ENCODE measurements around the gene CYSLTR1. TPM values are rescaled to one million over a fixed set of nuclear protein-coding genes. Genes with fewer than 3 reads are reported as not detected.

The CYSLTR1 gene, protein sequence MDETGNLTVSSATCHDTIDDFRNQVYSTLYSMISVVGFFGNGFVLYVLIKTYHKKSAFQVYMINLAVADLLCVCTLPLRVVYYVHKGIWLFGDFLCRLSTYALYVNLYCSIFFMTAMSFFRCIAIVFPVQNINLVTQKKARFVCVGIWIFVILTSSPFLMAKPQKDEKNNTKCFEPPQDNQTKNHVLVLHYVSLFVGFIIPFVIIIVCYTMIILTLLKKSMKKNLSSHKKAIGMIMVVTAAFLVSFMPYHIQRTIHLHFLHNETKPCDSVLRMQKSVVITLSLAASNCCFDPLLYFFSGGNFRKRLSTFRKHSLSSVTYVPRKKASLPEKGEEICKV
- not detected in 2 replicates for polyA plus RNA-seq (2011; rRNA removed)
- polyA minus RNA-seq (2011; rRNA and poly(A)+ RNA removed): 0.09 TPM in 1 of 2 replicates, not detected in the other

DNA sequence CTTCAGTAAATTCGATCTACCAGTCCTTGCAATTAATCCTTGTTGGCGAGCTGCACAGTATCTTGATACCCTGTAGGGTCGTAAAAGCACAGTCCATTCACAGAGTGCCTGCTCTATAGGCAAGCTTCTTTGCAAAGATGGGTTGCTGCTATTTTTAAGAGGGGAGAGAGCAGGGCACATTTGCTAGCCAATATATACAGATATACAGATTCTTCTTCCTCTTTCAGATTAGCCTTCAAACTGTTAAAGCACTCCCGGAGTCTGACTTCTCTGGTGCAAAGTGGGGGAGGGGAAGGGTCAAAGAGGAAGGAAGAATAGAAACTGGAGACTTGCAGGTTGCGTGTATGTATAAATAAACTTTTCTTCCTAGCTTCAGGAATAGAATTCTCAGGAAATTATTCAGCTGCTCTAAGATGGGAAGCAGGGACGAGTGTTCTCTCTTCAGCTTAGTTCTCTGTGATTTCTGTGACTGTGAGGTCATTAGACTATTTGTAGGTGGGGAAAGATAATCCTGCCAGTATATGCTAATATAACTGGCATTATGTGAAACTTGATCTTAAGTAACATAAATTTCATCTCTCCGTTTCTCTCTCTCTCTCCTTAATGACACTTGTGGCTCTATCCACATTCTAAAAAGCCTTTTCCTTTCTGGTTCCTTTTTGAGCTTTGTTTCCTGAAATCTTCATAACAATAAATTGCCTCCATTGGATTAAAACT, at the start of gene CYSLTR1:
Gene CYSLTR1 (minus strand): TSS at position 242 of the 717 bp plus-strand sequence. CDS start 53,865 bp downstream, outside the sequence.
- no peak within 1 kb of the TSS for H3K4me3 ChIP-seq (ENCODE audit: low read depth, low read length)
- POLR2A ChIA-PET: no interaction called here
- DNase-seq (ENCODE audit: low read depth, low spot score): no peak
- no peaks in the 10 kb centered on the region for H3K9me3 ChIP-seq (ENCODE audit: control insufficient read depth, insufficient read depth, low read length)
- TF ChIP-seq, protein P1, sequence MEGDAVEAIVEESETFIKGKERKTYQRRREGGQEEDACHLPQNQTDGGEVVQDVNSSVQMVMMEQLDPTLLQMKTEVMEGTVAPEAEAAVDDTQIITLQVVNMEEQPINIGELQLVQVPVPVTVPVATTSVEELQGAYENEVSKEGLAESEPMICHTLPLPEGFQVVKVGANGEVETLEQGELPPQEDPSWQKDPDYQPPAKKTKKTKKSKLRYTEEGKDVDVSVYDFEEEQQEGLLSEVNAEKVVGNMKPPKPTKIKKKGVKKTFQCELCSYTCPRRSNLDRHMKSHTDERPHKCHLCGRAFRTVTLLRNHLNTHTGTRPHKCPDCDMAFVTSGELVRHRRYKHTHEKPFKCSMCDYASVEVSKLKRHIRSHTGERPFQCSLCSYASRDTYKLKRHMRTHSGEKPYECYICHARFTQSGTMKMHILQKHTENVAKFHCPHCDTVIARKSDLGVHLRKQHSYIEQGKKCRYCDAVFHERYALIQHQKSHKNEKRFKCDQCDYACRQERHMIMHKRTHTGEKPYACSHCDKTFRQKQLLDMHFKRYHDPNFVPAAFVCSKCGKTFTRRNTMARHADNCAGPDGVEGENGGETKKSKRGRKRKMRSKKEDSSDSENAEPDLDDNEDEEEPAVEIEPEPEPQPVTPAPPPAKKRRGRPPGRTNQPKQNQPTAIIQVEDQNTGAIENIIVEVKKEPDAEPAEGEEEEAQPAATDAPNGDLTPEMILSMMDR (IDR thresholded peaks at IDR 0.05; ENCODE audit: low read depth, low read length): no peak
- H3K27ac ChIP-seq (ENCODE audit: low read depth, low read length): no peak within 1 kb of the TSS
- H3K27me3 ChIP-seq (ENCODE audit: control insufficient read depth, insufficient read depth, low read length): no peaks in the 10 kb centered on the region
- CTCF ChIA-PET: no interaction called here

DNA sequence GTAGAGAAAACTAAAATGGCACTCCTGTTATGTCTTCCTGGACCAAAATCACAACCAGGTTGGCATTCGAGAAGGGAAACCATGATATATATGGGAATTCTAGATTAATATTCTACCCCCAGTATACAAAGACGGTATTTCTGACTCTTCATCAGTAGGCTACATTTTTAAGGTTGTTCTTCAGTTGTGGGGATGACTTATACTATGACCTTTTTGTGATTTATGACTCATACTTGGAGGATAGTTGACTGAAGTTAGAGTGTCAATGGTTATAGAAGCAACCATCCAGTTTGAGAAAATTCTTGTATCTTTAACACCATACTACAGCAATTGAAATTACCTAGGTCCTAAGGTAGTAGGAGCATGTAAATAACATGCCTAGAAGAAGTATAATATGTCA, 49.8 kb upstream of the CYSLTR1 start:
- Histone ChIP-seq H3K27me3 (ENCODE audit: control insufficient read depth, insufficient read depth, low read length) (no peaks in the 10 kb centered on the region), H3K4me3 (ENCODE audit: low read depth, low read length) (no peak overlapping the region), H3K27ac (ENCODE audit: low read depth, low read length) (no peak overlapping the region), H3K9me3 (ENCODE audit: control insufficient read depth, insufficient read depth, low read length) (no peaks in the 10 kb centered on the region)
- CTCF ChIA-PET: no interaction called here
- TF ChIP-seq, protein P1 (IDR thresholded peaks at IDR 0.05; ENCODE audit: low read depth, low read length): no peak
- no peak for DNase-seq (ENCODE audit: low read depth, low spot score)
- POLR2A ChIA-PET: no interaction called here

DNA sequence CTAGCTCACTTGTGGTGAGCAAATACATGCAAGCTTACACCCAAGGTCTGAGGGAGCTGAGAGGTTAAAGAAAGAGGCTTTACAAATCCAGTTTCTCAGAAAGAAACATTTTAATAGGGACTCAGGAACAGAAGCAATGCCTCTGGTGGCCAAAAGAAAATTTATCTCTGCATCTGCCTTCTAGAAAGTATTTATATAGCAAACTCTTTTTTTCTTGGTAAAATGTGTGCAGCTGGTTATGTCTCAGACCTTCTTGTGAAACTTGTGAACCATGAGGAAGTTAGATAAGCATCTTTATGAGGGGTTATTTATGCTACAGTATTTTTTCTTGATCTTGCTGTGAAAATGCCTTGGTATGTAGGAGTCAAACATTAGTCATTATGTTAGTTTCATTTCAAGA, 48.5 kb upstream of the CYSLTR1 start:
- DNase-seq (ENCODE audit: low read depth, low spot score): no peak
- CTCF ChIA-PET: no interaction called here

DNA sequence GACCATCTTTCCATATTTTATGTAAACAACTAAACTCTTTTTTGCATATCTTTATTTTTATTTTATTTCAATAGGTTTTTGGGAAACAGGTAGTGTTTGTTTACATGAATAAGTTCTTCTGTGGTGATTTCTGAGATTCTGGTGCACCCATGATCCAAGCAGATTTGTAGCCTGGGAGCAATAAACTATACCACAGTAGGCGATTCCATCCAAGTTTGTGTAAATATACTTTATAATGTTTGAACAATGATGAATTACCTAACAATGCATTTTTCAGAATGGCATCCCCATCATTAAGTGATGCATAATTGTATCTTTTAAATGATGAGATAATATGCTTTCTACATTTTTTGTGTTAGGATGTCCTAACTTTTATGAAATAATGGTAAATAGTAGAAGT, 39.2 kb upstream of the CYSLTR1 start:
- Histone ChIP-seq H3K27ac (ENCODE audit: low read depth, low read length) (no peak overlapping the region), H3K4me3 (ENCODE audit: low read depth, low read length) (no peak overlapping the region), H3K27me3 (ENCODE audit: control insufficient read depth, insufficient read depth, low read length) (no peaks in the 10 kb centered on the region), H3K9me3 (ENCODE audit: control insufficient read depth, insufficient read depth, low read length) (no peaks in the 10 kb centered on the region)
- ChIA-PET CTCF (no interaction called here), POLR2A (no interaction called here)
- TF ChIP-seq, protein P1 (IDR thresholded peaks at IDR 0.05; ENCODE audit: low read depth, low read length): no peak
- DNase-seq (ENCODE audit: low read depth, low spot score): no peak

More for the DNA sequence above, 48.5 kb upstream of the CYSLTR1 start:
- POLR2A ChIA-PET: no interaction called here
- TF ChIP-seq, protein P1 (IDR thresholded peaks at IDR 0.05; ENCODE audit: low read depth, low read length): no peak
- Histone ChIP-seq H3K27ac (ENCODE audit: low read depth, low read length) (no peak overlapping the region), H3K9me3 (ENCODE audit: control insufficient read depth, insufficient read depth, low read length) (no peaks in the 10 kb centered on the region), H3K4me3 (ENCODE audit: low read depth, low read length) (no peak overlapping the region), H3K27me3 (ENCODE audit: control insufficient read depth, insufficient read depth, low read length) (no peaks in the 10 kb centered on the region)

Data from AG04450 (cell line).